Breast epithelium (tissue), 3 donors: ENCODE data around the gene FAM9A.

Source experiments
- POLR2A ChIP-seq: fragments of 450-650 bp; IDR thresholded peaks from one replicate; pipeline ENCODE4 v1.6.1; 2016; ENCODE audit warnings: antibody characterized with exemption, mild to moderate bottlenecking, moderate library complexity
- POLR2AphosphoS5 ChIP-seq, 3 donors: sonication (generic); formaldehyde crosslinking; IDR thresholded peaks; one replicate each; pipeline ENCODE4 v1.6.1; 2017; ENCODE audit warnings: antibody characterized with exemption in 3 of 3
- TF ChIP-seq, protein P1 (sequence below), 3 donors: fragments of 450-650 bp; IDR thresholded peaks; one replicate each; pipeline ENCODE4 v1.5.1; 2016 to 2017; ENCODE audit warnings: antibody characterized with exemption in 3 of 3, mild to moderate bottlenecking in 3 of 3, moderate library complexity in 3 of 3

DNA sequence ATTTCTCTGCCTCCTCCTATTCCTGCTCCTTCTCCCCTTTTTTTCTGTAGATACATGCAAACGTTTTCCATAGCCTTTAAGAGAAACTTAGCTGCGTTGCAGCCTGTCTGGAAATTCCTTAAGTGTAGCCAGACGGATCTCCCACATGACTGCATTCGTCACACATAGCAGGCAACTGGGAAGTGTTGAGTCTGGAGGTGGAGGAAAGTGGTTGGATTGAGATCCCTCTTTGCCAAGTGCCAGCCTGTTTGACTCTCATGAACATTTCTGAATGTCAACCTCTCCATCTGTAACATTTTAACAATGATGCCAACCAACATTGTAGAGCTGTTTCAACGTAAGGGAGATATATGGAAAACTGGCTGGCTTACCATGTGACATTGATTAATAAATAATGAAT lies 45.1 kb upstream of the FAM9A start:
- TF ChIP-seq, protein P1, sequence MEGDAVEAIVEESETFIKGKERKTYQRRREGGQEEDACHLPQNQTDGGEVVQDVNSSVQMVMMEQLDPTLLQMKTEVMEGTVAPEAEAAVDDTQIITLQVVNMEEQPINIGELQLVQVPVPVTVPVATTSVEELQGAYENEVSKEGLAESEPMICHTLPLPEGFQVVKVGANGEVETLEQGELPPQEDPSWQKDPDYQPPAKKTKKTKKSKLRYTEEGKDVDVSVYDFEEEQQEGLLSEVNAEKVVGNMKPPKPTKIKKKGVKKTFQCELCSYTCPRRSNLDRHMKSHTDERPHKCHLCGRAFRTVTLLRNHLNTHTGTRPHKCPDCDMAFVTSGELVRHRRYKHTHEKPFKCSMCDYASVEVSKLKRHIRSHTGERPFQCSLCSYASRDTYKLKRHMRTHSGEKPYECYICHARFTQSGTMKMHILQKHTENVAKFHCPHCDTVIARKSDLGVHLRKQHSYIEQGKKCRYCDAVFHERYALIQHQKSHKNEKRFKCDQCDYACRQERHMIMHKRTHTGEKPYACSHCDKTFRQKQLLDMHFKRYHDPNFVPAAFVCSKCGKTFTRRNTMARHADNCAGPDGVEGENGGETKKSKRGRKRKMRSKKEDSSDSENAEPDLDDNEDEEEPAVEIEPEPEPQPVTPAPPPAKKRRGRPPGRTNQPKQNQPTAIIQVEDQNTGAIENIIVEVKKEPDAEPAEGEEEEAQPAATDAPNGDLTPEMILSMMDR (IDR thresholded peaks at IDR 0.05): no peak
- TF ChIP-seq POLR2AphosphoS5 (IDR thresholded peaks at IDR 0.05) (no peak), POLR2A (no peak)
